HepG2 (cell line): Measurements from ENCODE around the gene INHBA. TPM values are rescaled to one million over a fixed set of nuclear protein-coding genes. Genes with fewer than 3 reads are reported as not detected.

Experiments
- ATAC-seq: fragments of 200-7000 bp; cut with Tn5 transposase; 3 replicates; pipeline ENCODE4 v1.9.1; 2020; ENCODE audit warnings: mild to moderate bottlenecking, moderate library complexity
- BruUV-seq: library from RNA; stranded (reverse); fragments of 400-500 nt; replicated peaks from 2 replicates; lab custom pipeline; 2021; lab: Mats Ljungman, UMichigan
- CTCF ChIA-PET: fragments of 300-600 bp; formaldehyde crosslinking; extraction: SDS; loops from one replicate; lab custom pipeline; 2021; ENCODE audit warnings: low total read pairs, inconsistent platforms, low intra/inter-chr PET ratio; lab: Yijun Ruan, JAX
- POLR2A ChIA-PET: fragments of 350-600 bp; sonication (Branson Sonifier 250); formaldehyde crosslinking; loops from one replicate; lab custom pipeline; 2020; ENCODE audit warnings: antibody characterized with exemption, inconsistent platforms; lab: Yijun Ruan, JAX
- DNase-seq: peaks from one replicate; pipeline ENCODE4 v3.0.0-alpha.2; 2015; ENCODE audit warnings: low spot score
- FAIRE-seq: peaks from 3 replicates; lab custom pipeline; 2011; peaks lifted over from hg19 to GRCh38; lab: Jason Lieb, UNC
- H2AFZ ChIP-seq: one replicate; pipeline ENCODE4 v1.6.1; 2011; ENCODE audit warnings: low read length, inconsistent platforms
- H3K27ac ChIP-seq: fragments of 300-600 bp; 3 replicates; pipeline ENCODE4 v1.8.0; 2011; ENCODE audit warnings: mixed run types, mild to moderate bottlenecking, mixed read lengths, low read length, inconsistent platforms; ENCODE audit not compliant: insufficient read depth; ENCODE audit errors: extremely low read length
- H3K27me3 ChIP-seq, 2 experiments: fragments of 200-600 bp in 1 of 2; 2 replicates in 1 of 2; 3 replicates in 1 of 2; pipeline versions ENCODE4 v1.6.0 to v1.8.0; 2011; ENCODE audit warnings: low read length in 2 of 2, mild to moderate bottlenecking in 2 of 2, moderate library complexity in 2 of 2, inconsistent platforms in 1 of 2; ENCODE audit not compliant: insufficient read depth in 2 of 2, control insufficient read depth in 1 of 2
- H3K36me3 ChIP-seq, 2 experiments: fragments of 200-600 bp in 1 of 2; replicated peaks in 1 of 2; 2 replicates in 1 of 2; 3 replicates in 1 of 2; pipeline versions ENCODE4 v1.5.1 to v1.8.0; 2011; ENCODE audit warnings: low read length in 2 of 2, inconsistent platforms in 1 of 2; ENCODE audit not compliant: insufficient read depth in 2 of 2, control insufficient read depth in 1 of 2
- H3K4me1 ChIP-seq: 2 replicates; pipeline ENCODE4 v1.5.1; 2012; ENCODE audit warnings: low read length, inconsistent platforms; ENCODE audit not compliant: insufficient read depth
- H3K4me2 ChIP-seq: 2 replicates; pipeline ENCODE4 v1.6.0; 2011; ENCODE audit warnings: low read depth, low read length, inconsistent platforms
- H3K4me3 ChIP-seq, 3 experiments: fragments of 200-600 bp in 1 of 3; sonication (generic), shearing (Covaris generic) in 1 of 3; replicated peaks in 1 of 3; 2 replicates each; pipeline ENCODE4 v1.5.1; 2011 to 2016; ENCODE audit warnings: low read length in 3 of 3, inconsistent platforms in 2 of 3, low read depth in 2 of 3, mild to moderate bottlenecking in 2 of 3, control low read depth in 1 of 3, mixed read lengths in 1 of 3; ENCODE audit not compliant: insufficient read depth in 1 of 3
- H3K79me2 ChIP-seq: one replicate; pipeline ENCODE4 v1.6.1; 2011; ENCODE audit warnings: low read length, inconsistent platforms; ENCODE audit not compliant: insufficient read depth
- H3K9ac ChIP-seq: 2 replicates; pipeline ENCODE4 v1.6.0; 2011; ENCODE audit warnings: mild to moderate bottlenecking, low read depth, low read length, inconsistent platforms; ENCODE audit not compliant: insufficient read depth
- H3K9me3 ChIP-seq: 2 replicates; pipeline ENCODE4 v1.5.1; 2012; ENCODE audit warnings: mild to moderate bottlenecking, low read length
- H4K20me1 ChIP-seq: 2 replicates; pipeline ENCODE4 v1.6.0; 2011; ENCODE audit warnings: inconsistent platforms, mild to moderate bottlenecking, low read length, moderate library complexity; ENCODE audit not compliant: insufficient read depth
- BCL3 ChIP-seq: sonication (generic); formaldehyde crosslinking; IDR thresholded peaks from 2 replicates; pipeline ENCODE4 v1.5.1; 2020; ENCODE audit warnings: mild to moderate bottlenecking, missing genetic modification reagents, moderate library complexity
- E2F2 ChIP-seq: sonication (generic); formaldehyde crosslinking; IDR thresholded peaks from 2 replicates; pipeline ENCODE4 v1.4.0; 2020; ENCODE audit warnings: missing genetic modification reagents, borderline replicate concordance
- FOXO4 ChIP-seq: sonication (generic); formaldehyde crosslinking; conservative IDR thresholded peaks from 2 replicates; pipeline ENCODE4 v1.8.1; 2023; ENCODE audit warnings: missing genetic modification reagents
- KMT2A ChIP-seq: sonication (generic); formaldehyde crosslinking; IDR thresholded peaks from 2 replicates; pipeline ENCODE4 v1.4.0; 2020; ENCODE audit warnings: missing genetic modification reagents
- MED8 ChIP-seq: sonication (generic); formaldehyde crosslinking; IDR thresholded peaks from 2 replicates; pipeline ENCODE4 v1.8.1; 2023; ENCODE audit warnings: mild to moderate bottlenecking, missing genetic modification reagents; ENCODE audit not compliant: insufficient replicate concordance
- RAD21 ChIP-seq: fragments of 450-650 bp; formaldehyde crosslinking; IDR thresholded peaks from 2 replicates; pipeline ENCODE4 v1.5.0; 2020; ENCODE audit warnings: mild to moderate bottlenecking
- TCF12 ChIP-seq, 2 experiments: fragments of 450-650 bp in 1 of 2; sonication (generic) in 1 of 2; formaldehyde crosslinking in 1 of 2; IDR thresholded peaks; 2 replicates each; pipeline versions ENCODE4 v1.6.1 to v1.8.0; 2017 to 2022; ENCODE audit warnings: antibody characterized with exemption in 1 of 2, mild to moderate bottlenecking in 1 of 2, missing genetic modification reagents in 1 of 2, moderate library complexity in 1 of 2
- TCF7L2 ChIP-seq: IDR thresholded peaks from 2 replicates; pipeline ENCODE4 v1.6.1; 2011; ENCODE audit warnings: mild to moderate bottlenecking, low read depth, low read length, moderate library complexity
- ZBTB8A ChIP-seq: sonication (generic); formaldehyde crosslinking; IDR thresholded peaks from 2 replicates; pipeline ENCODE4 v1.4.0; 2020; ENCODE audit warnings: mild to moderate bottlenecking, low read depth, missing genetic modification reagents, borderline replicate concordance
- ZFP41 ChIP-seq: sonication (generic); formaldehyde crosslinking; IDR thresholded peaks from 2 replicates; pipeline ENCODE4 v1.4.0; 2020; ENCODE audit warnings: mild to moderate bottlenecking, missing genetic modification reagents, borderline replicate concordance
- ZHX1 ChIP-seq: sonication (generic); formaldehyde crosslinking; IDR thresholded peaks from 2 replicates; pipeline ENCODE4 v1.8.1; 2022; ENCODE audit warnings: low read depth, mild to moderate bottlenecking, missing genetic modification reagents
- ZNF432 ChIP-seq: sonication (generic); formaldehyde crosslinking; IDR thresholded peaks from 2 replicates; pipeline ENCODE4 v1.5.0; 2020; ENCODE audit warnings: missing genetic modification reagents, mild to moderate bottlenecking, borderline replicate concordance
- ZNF44 ChIP-seq: sonication (generic); formaldehyde crosslinking; IDR thresholded peaks from 2 replicates; pipeline ENCODE4 v1.5.1; 2020; ENCODE audit warnings: mild to moderate bottlenecking, missing genetic modification reagents
- ZNF557 ChIP-seq: sonication (generic); formaldehyde crosslinking; IDR thresholded peaks from 2 replicates; pipeline ENCODE4 v1.4.0; 2020; ENCODE audit warnings: missing genetic modification reagents
- ZNF75D ChIP-seq: sonication (generic); formaldehyde crosslinking; IDR thresholded peaks from 2 replicates; pipeline ENCODE4 v1.8.1; 2023; ENCODE audit warnings: missing genetic modification reagents, mild to moderate bottlenecking, borderline replicate concordance
- WGBS: methylation state at CpG from one replicate; pipeline ENCODE4 v1.1.6; 2017; ENCODE audit warnings: low lambda C conversion rate; 5-methylcytosine and 5-hydroxymethylcytosine counted together
- in situ Hi-C: cut with HindIII; loops from 2 replicates; pipeline ENCODE4 v1.10.0; 2017; ENCODE audit warnings: low pct_unique_long_range_greater_than_20kb; ENCODE audit not compliant: extremely low pct_ligation_motif_present
- intact Hi-C: fragments of 100-400 bp; cut with micrococcal nuclease; formaldehyde crosslinking; loops from one replicate; pipeline ENCODE4 v1.10.0; 2022; ENCODE audit not compliant: unreplicated experiment
- polyA plus RNA-seq, 8 experiments: library from polyadenylated mRNA; depleted of rRNA in 3 of 8; stranded (reverse) in 7 of 8; unstranded in 1 of 8; fragments of >200 nt; fragmentation: Illumina TruSeq in 4 of 8; extraction: Trizol in 4 of 8; gene quantifications; 2 replicates each; pipeline versions ENCODE4 v1.2.1 to v1.2.3, GENCODE V29; 2011 to 2016; ENCODE audit warnings: low read depth in 4 of 8, missing spikeins in 1 of 8, mixed read lengths in 1 of 8; ENCODE audit not compliant: insufficient read depth in 1 of 8
- total RNA-seq, 5 experiments: library from RNA; depleted of rRNA; stranded (reverse); fragments of >200 nt; fragmentation: Illumina TruSeq; extraction: Trizol; gene quantifications; 2 replicates each; pipeline ENCODE4 v1.2.3, GENCODE V29; 2016; ENCODE audit warnings: low read depth in 1 of 5

Gene INHBA
- total and polyA plus RNA-seq, 2 of the 13 experiments (the other 11 are each of a cell fraction or from before 2014, with no cell fraction given), result not detected

- TF ChIP-seq ZHX1 (CRISPR knock-in tag) (no peak), RAD21 (peak; percentile 45)
Measured at GRCh38 chr7:41696323-41696916, 6.5 kb downstream of the INHBA start (continued).

GRCh38 chr7:41695661-41696322 lies 7.1 kb downstream of the INHBA start:
- no peak overlapping the region for H2AFZ ChIP-seq
- H3K4me1 ChIP-seq, result no peaks in the 10 kb centered on the region
- WGBS, result 69% methylated on average over 13 of the region's 13 CpGs
- CTCF ChIA-PET, result no interaction called here
- FAIRE-seq, result no peak
- H3K4me3 ChIP-seq, result no peak overlapping the region
- H4K20me1 ChIP-seq, result no peaks in the 10 kb centered on the region
- no TSS peak for BruUV-seq
- H3K27ac ChIP-seq, result no peak overlapping the region
- H3K27me3 ChIP-seq, result no peaks in the 10 kb centered on the region
- POLR2A ChIA-PET, result no interaction called here
- H3K9me3 ChIP-seq, result no peaks in the 10 kb centered on the region
- no peaks in the 10 kb centered on the region for H3K36me3 ChIP-seq
- no peak for DNase-seq
- in situ Hi-C loops (no loop called here), intact Hi-C loops (loop anchor here (1.0 to 10.0 kb wide), 3 partner anchors 381 to 1463 kb away; no protein-coding TSS in a partner anchor)
- ATAC-seq, result no peak
- H3K4me2 ChIP-seq, result no peak overlapping the region
- H3K79me2 ChIP-seq, result no peaks in the 10 kb centered on the region
- H3K9ac ChIP-seq, result no peak overlapping the region
- no peak for TF ChIP-seq ZBTB8A
- TF ChIP-seq TCF12 (IDR thresholded peaks at IDR 0.05), result no peak
- TF ChIP-seq TCF12 (CRISPR knock-in tag; IDR thresholded peaks at IDR 0.05), result no peak
- TF ChIP-seq ZNF432, result no peak
- TF ChIP-seq TCF7L2, result no peak
- no peak for TF ChIP-seq ZNF75D (CRISPR knock-in tag)
- no peak for TF ChIP-seq MED8
- TF ChIP-seq FOXO4 (CRISPR knock-in tag), result no peak
- no peak for TF ChIP-seq ZNF557 (CRISPR knock-in tag)
- no peak for TF ChIP-seq E2F2
- TF ChIP-seq KMT2A, result no peak
- no peak for TF ChIP-seq ZNF44 (CRISPR knock-in tag)
- no peak for TF ChIP-seq BCL3 (CRISPR knock-in tag)
- TF ChIP-seq ZFP41 (CRISPR knock-in tag), result no peak
